ENCODE measurements around the gene ELP5. TPM values are rescaled to one million over a fixed set of nuclear protein-coding genes. Genes with fewer than 3 reads are reported as not detected.
A peak's percentile ranks its signal among the peaks of the same experiment; 100 is the strongest.

The ELP5 gene
- polyA plus RNA-seq, 1 of the 3 experiments (the other 2 are of a cell fraction): 45.4 TPM

DNA sequence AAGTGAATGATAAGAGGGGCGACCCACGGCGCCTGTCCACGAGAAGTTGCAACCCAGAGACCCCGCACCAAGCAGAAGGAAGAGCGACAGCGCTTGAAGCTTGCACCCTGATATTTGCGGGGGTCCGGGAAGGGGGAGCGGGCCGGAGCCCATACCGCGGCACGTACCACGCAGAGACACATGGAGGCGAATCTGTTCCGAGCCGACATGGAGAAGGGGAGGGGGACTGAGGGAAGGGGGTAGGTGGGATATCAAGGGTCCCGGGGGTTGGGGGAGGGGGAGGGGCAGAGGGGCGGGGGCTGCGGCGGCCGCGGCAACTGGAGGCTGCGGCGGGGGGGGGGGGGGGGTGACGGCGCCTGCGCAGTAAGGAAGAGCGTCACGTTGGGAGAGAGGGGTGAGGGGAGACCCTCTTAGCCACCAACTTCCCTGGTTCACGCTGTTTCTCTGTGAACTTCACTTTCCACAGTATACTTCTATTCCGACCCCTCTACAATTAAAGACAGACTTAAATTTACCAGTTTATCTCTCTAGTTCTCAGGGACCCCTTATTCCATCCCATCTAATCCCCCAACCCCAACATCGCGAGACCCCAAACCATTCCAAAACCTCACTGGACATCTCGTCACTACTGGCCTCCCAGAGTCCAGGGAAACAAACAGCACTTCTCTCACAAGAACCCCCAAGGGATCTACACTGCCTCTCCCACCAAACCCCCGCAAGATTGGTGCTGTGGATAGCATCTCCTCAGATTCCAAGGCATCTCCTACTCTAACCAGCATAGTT lies 40.3 kb upstream of the ELP5 start:
- Histone ChIP-seq H3K4me3 (ENCODE audit: low read depth in 2 of 2, low read length in 1 of 2) (peak overlapping the region in 1 of 2 experiments; percentile 40; a peak in 2 of 4 replicates), H3K9ac (no peak overlapping the region), H3K36me3 (replicated peaks in 1 of 2; ENCODE audit: control insufficient read depth in 1 of 2, insufficient read depth in 2 of 2, low read length in 1 of 2) (no peaks in the 10 kb centered on the region), H4K20me1 (ENCODE audit: insufficient read depth) (peaks cover 48% of the 10 kb centered on the region), H3F3A (replicated peaks; ENCODE audit: insufficient read depth) (peaks cover 31% of the 10 kb centered on the region), H3K27ac (ENCODE audit: low read depth in 2 of 2, low read length in 1 of 2) (peak overlapping the region in 1 of 2 experiments; percentile 39; a peak in 1 of 4 replicates), H3K27me3 (ENCODE audit: insufficient read depth) (no peaks in the 10 kb centered on the region), H3K79me2 (ENCODE audit: insufficient read depth) (peaks cover 63% of the 10 kb centered on the region), H3K9me3 (no peaks in the 10 kb centered on the region), H2AFZ (ENCODE audit: low read depth) (no peak overlapping the region), H3K4me1 (ENCODE audit: control insufficient read depth in 1 of 2, insufficient read depth in 2 of 2, low read depth in 1 of 2, low read length in 1 of 2) (peaks cover 11 to 35% of the 10 kb centered on the region in 2 experiments; a peak in 3 of 4 replicates), H3K4me2 (peak overlapping the region; percentile 10; the same call in 1 of the 2 replicates), H3K9me2 (no peaks in the 10 kb centered on the region)
- WGBS (ENCODE audit: low lambda C conversion rate): 47% methylated on average over 29 of the region's 37 CpGs
- TF ChIP-seq CHD2 (IDR thresholded peaks at IDR 0.05; ENCODE audit: low read length, partially characterized antibody) (peak; percentile 79), NFIC (IDR thresholded peaks at IDR 0.05; ENCODE audit: borderline replicate concordance) (no peak), SMC3 (IDR thresholded peaks at IDR 0.05; ENCODE audit: low read depth, low read length) (no peak)
- POLR2A ChIA-PET: no interaction called here
- peak; percentile 82 for DNase-seq
- CTCF ChIA-PET: no interaction called here

DNA sequence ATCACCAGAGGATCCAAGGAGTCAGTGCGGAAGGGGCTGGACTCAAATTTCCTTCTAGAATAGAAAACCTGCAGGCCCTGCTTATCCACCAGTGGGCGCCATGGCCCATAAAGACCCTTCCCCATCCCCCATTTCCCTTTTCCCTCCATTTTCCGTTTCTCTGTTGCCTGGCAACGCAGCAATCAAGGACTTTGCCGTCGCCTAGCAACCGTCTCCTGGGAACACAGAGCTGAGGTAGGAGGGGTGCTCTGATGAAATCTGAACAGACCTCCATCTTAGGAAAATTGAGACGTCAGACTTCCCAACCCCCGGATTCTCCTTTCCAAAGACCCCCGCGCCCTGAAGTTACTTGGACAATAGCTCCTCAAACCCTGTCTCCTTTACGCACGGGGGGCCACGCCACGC lies 38.1 kb upstream of the ELP5 start:
- Histone ChIP-seq H3K9me3 (no peaks in the 10 kb centered on the region), H3K27me3 (ENCODE audit: insufficient read depth) (no peaks in the 10 kb centered on the region), H3K9ac (0 out of 2 replicates have a peak overlapping the region, but pooled peaks have one; percentile 47), H3F3A (replicated peaks; ENCODE audit: insufficient read depth) (peaks cover 34% of the 10 kb centered on the region), H4K20me1 (ENCODE audit: insufficient read depth) (peaks cover 40% of the 10 kb centered on the region), H3K36me3 (replicated peaks in 1 of 2; ENCODE audit: control insufficient read depth in 1 of 2, insufficient read depth in 2 of 2, low read length in 1 of 2) (no peaks in the 10 kb centered on the region), H3K79me2 (ENCODE audit: insufficient read depth) (peaks cover 64% of the 10 kb centered on the region), H3K4me1 (ENCODE audit: control insufficient read depth in 1 of 2, insufficient read depth in 2 of 2, low read depth in 1 of 2, low read length in 1 of 2) (peaks cover 24 to 49% of the 10 kb centered on the region in 2 experiments; a peak in 3 of 4 replicates), H2AFZ (ENCODE audit: low read depth) (no peak overlapping the region), H3K4me2 (peak overlapping the region; percentile 97), H3K4me3 (ENCODE audit: low read depth in 2 of 2, low read length in 1 of 2) (peak overlapping the region; percentile 56 to 64), H3K27ac (ENCODE audit: low read depth in 2 of 2, low read length in 1 of 2) (peak overlapping the region; percentile 86 to 88), H3K9me2 (no peaks in the 10 kb centered on the region)
- ChIA-PET CTCF (interaction anchor here (0.5 to 3.7 kb wide), 23 partner anchors 9 to 170 kb away, joined by 3 to 37 read pairs (median 5); partner anchors contain the start of genes CTDNEP1, DVL2, GABARAP and SLC16A11), POLR2A (interaction anchor here (0.9 to 1.7 kb wide), 5 partner anchors 11 to 201 kb away, joined by 3 to 6 read pairs (median 3); partner anchors contain the start of genes DVL2, PHF23, RNASEK and SLC16A13)
- WGBS (ENCODE audit: low lambda C conversion rate): 7% methylated on average over 15 of the region's 15 CpGs
- peak; percentile 86 for DNase-seq
- no peak for TF ChIP-seq GATA2 (CRISPR knock-in tag; IDR thresholded peaks at IDR 0.05)
- TF ChIP-seq, protein P1, sequence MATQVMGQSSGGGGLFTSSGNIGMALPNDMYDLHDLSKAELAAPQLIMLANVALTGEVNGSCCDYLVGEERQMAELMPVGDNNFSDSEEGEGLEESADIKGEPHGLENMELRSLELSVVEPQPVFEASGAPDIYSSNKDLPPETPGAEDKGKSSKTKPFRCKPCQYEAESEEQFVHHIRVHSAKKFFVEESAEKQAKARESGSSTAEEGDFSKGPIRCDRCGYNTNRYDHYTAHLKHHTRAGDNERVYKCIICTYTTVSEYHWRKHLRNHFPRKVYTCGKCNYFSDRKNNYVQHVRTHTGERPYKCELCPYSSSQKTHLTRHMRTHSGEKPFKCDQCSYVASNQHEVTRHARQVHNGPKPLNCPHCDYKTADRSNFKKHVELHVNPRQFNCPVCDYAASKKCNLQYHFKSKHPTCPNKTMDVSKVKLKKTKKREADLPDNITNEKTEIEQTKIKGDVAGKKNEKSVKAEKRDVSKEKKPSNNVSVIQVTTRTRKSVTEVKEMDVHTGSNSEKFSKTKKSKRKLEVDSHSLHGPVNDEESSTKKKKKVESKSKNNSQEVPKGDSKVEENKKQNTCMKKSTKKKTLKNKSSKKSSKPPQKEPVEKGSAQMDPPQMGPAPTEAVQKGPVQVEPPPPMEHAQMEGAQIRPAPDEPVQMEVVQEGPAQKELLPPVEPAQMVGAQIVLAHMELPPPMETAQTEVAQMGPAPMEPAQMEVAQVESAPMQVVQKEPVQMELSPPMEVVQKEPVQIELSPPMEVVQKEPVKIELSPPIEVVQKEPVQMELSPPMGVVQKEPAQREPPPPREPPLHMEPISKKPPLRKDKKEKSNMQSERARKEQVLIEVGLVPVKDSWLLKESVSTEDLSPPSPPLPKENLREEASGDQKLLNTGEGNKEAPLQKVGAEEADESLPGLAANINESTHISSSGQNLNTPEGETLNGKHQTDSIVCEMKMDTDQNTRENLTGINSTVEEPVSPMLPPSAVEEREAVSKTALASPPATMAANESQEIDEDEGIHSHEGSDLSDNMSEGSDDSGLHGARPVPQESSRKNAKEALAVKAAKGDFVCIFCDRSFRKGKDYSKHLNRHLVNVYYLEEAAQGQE (IDR thresholded peaks at IDR 0.05; ENCODE audit: low read depth, low read length): no peak
- TF ChIP-seq RFX5 (IDR thresholded peaks at IDR 0.05; ENCODE audit: low read length): no peak
- TF ChIP-seq SIN3A (IDR thresholded peaks at IDR 0.05; ENCODE audit: borderline replicate concordance, low read depth, low read length): 0 out of 2 replicates have a peak, but pooled peaks have one; percentile 6
- TF ChIP-seq FOSL2 (IDR thresholded peaks at IDR 0.05; ENCODE audit: borderline replicate concordance, low read depth): no peak
- TF ChIP-seq, protein P2, sequence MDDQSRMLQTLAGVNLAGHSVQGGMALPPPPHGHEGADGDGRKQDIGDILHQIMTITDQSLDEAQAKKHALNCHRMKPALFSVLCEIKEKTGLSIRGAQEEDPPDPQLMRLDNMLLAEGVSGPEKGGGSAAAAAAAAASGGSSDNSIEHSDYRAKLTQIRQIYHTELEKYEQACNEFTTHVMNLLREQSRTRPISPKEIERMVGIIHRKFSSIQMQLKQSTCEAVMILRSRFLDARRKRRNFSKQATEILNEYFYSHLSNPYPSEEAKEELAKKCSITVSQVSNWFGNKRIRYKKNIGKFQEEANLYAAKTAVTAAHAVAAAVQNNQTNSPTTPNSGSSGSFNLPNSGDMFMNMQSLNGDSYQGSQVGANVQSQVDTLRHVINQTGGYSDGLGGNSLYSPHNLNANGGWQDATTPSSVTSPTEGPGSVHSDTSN (IDR thresholded peaks at IDR 0.05): no peak
- TF ChIP-seq, protein P3, sequence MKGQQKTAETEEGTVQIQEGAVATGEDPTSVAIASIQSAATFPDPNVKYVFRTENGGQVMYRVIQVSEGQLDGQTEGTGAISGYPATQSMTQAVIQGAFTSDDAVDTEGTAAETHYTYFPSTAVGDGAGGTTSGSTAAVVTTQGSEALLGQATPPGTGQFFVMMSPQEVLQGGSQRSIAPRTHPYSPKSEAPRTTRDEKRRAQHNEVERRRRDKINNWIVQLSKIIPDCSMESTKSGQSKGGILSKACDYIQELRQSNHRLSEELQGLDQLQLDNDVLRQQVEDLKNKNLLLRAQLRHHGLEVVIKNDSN (IDR thresholded peaks at IDR 0.05; ENCODE audit: borderline replicate concordance, low read depth): no peak
- TF ChIP-seq, protein P4, sequence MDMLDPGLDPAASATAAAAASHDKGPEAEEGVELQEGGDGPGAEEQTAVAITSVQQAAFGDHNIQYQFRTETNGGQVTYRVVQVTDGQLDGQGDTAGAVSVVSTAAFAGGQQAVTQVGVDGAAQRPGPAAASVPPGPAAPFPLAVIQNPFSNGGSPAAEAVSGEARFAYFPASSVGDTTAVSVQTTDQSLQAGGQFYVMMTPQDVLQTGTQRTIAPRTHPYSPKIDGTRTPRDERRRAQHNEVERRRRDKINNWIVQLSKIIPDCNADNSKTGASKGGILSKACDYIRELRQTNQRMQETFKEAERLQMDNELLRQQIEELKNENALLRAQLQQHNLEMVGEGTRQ (IDR thresholded peaks at IDR 0.05; ENCODE audit: borderline replicate concordance, low read depth, low read length): no peak
- no peak for TF ChIP-seq NRF1 (IDR thresholded peaks at IDR 0.05; ENCODE audit: low read depth, low read length)
- TF ChIP-seq RAD21 (IDR thresholded peaks at IDR 0.05; ENCODE audit: low read length): peak; percentile 58; the same call in 1 of the 2 replicates
- no peak for TF ChIP-seq TCF12 (IDR thresholded peaks at IDR 0.05)
- 0 out of 2 replicates have a peak, but pooled peaks have one; percentile 3 for TF ChIP-seq YY1 (IDR thresholded peaks at IDR 0.05; ENCODE audit: low read depth)
- no peak for TF ChIP-seq MEF2A (IDR thresholded peaks at IDR 0.05; ENCODE audit: borderline replicate concordance, low read depth)
- no peak for TF ChIP-seq ELF1 (IDR thresholded peaks at IDR 0.05)
- TF ChIP-seq, protein P5, sequence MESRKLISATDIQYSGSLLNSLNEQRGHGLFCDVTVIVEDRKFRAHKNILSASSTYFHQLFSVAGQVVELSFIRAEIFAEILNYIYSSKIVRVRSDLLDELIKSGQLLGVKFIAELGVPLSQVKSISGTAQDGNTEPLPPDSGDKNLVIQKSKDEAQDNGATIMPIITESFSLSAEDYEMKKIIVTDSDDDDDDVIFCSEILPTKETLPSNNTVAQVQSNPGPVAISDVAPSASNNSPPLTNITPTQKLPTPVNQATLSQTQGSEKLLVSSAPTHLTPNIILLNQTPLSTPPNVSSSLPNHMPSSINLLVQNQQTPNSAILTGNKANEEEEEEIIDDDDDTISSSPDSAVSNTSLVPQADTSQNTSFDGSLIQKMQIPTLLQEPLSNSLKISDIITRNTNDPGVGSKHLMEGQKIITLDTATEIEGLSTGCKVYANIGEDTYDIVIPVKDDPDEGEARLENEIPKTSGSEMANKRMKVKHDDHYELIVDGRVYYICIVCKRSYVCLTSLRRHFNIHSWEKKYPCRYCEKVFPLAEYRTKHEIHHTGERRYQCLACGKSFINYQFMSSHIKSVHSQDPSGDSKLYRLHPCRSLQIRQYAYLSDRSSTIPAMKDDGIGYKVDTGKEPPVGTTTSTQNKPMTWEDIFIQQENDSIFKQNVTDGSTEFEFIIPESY (IDR thresholded peaks at IDR 0.05; ENCODE audit: borderline replicate concordance, low read depth): no peak

All from SK-N-SH (cell line).